K562 (cell line): ENCODE results near the gene ULK1. TPM values are rescaled to one million over a fixed set of nuclear protein-coding genes. Genes with fewer than 3 reads are reported as not detected.
A peak's percentile ranks its signal among the peaks of the same experiment; 100 is the strongest.

Source experiments
- ARNT ChIP-seq, 2 experiments: fragments of 450-650 bp; IDR thresholded peaks; 2 replicates each; pipeline ENCODE4 v1.6.1; 2016; ENCODE audit warnings: mild to moderate bottlenecking in 1 of 2
- BHLHE40 ChIP-seq: IDR thresholded peaks from 2 replicates; pipeline ENCODE4 v1.6.1; 2011; ENCODE audit warnings: low read length, improper control_type of control experiment
- NR2C1 ChIP-seq, 2 experiments: fragments of 450-650 bp; IDR thresholded peaks; 2 replicates each; pipeline ENCODE4 v1.6.1; 2017; ENCODE audit warnings: mild to moderate bottlenecking in 2 of 2, antibody characterized with exemption in 1 of 2, inconsistent platforms in 1 of 2, missing compliant biosample characterization in 1 of 2, missing genetic modification characterization in 1 of 2
- XRCC4 ChIP-seq: IDR thresholded peaks from one replicate; pipeline ENCODE4 v1.6.1; 2011; ENCODE audit not compliant: insufficient read depth, insufficient read length; ENCODE audit errors: extremely low read depth
- XRCC5 ChIP-seq: fragments of 200-400 bp; formaldehyde crosslinking; IDR thresholded peaks from 2 replicates; pipeline ENCODE4 v1.6.1; 2017; ENCODE audit warnings: low read depth, mild to moderate bottlenecking, low read length
- ZBTB1 ChIP-seq: sonication (generic); formaldehyde crosslinking; IDR thresholded peaks from 2 replicates; pipeline ENCODE4 v1.8.1; 2023; ENCODE audit warnings: missing genetic modification reagents, low read depth, mild to moderate bottlenecking, borderline replicate concordance
- ZBTB7A ChIP-seq: IDR thresholded peaks from 2 replicates; pipeline ENCODE4 v1.6.1; 2011; ENCODE audit warnings: low read depth, mild to moderate bottlenecking, low read length, moderate library complexity, borderline replicate concordance; ENCODE audit not compliant: control insufficient read depth
- polyA plus RNA-seq, 8 experiments: library from polyadenylated mRNA; depleted of rRNA in 4 of 8; stranded (reverse) in 5 of 8; unstranded in 3 of 8; fragments of >200 nt; fragmentation: Nextera tagmentation in 2 of 8; fragmentation: Illumina TruSeq in 1 of 8; extraction: Ambion mirVana in 2 of 8; extraction: Trizol in 1 of 8; gene quantifications; 2 replicates each; pipeline versions ENCODE4 v1.2.1 to v1.2.3, GENCODE V29; 2011 to 2014; ENCODE audit warnings: inconsistent platforms in 1 of 8, missing spikeins in 1 of 8
- total RNA-seq, 7 experiments: library from RNA; depleted of rRNA in 6 of 7; stranded (reverse); fragments of >200 nt in 6 of 7; fragmentation: Illumina TruSeq in 2 of 7; extraction: Trizol in 2 of 7; gene quantifications; 2 replicates each; pipeline versions ENCODE4 v1.2.1 to v1.2.3, GENCODE V29; 2011 to 2021; ENCODE audit warnings: low replicate concordance in 1 of 7
- TF ChIP-seq, protein P1 (sequence below): fragments of 450-650 bp; IDR thresholded peaks from 2 replicates; pipeline ENCODE4 v1.6.1; 2016; ENCODE audit warnings: mild to moderate bottlenecking, moderate library complexity
- TF ChIP-seq, protein P2 (sequence below): sonication (generic); formaldehyde crosslinking; IDR thresholded peaks from 2 replicates; pipeline ENCODE4 v1.8.0; 2022; ENCODE audit warnings: mild to moderate bottlenecking, missing genetic modification reagents

The ULK1 gene
- total and polyA plus RNA-seq, 9 of the 15 experiments (the other 6 are each of a cell fraction or from before 2014, with no cell fraction given) = 0.15 to 29.4 (median 2.5) TPM

DNA sequence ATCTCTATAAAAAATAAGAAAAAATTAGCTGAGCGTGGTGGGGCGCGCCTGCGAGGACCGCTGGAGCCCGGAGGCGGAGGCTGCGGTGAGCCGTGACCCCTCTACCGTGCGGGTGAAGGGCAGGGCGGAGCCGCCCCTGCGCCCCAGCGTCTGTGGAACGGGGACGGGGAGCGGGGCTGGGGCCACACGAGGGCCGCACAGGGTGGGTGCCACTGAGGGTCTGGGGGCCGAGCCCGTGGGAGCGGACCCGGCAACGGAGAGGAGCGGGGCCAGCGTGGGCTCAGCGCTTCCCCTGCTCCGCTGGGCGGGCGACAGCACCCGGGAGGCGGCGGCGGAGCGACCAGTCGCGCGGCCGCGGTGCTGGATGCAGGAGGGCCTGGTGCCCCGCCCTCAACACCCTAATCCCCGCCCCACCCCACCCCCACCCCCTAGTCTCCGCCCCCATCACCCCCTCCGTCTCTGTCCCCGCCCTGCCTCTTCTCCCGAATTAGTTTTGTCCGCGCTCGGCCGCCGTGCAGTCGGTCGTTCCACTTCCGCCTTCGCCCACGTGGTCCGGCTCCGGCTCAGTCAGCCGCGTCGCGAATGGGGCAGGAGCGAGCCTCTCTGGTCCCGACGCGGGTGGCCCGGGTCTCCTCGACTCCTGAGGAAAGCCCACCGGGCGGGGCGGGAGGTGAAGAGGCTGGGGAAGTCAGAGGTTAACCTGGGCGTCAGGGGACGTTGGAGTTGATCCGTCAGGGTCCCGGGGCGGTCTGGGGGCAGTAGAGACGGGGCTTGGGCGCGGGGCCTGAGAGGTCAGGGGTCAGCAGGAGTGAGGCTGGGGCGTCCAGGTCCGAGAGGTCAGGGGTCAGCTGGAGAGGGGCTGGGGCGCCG is 34.5 kb downstream of the ULK1 start, which contains the start of gene PUS1 (continued):
- TF ChIP-seq, protein P1, sequence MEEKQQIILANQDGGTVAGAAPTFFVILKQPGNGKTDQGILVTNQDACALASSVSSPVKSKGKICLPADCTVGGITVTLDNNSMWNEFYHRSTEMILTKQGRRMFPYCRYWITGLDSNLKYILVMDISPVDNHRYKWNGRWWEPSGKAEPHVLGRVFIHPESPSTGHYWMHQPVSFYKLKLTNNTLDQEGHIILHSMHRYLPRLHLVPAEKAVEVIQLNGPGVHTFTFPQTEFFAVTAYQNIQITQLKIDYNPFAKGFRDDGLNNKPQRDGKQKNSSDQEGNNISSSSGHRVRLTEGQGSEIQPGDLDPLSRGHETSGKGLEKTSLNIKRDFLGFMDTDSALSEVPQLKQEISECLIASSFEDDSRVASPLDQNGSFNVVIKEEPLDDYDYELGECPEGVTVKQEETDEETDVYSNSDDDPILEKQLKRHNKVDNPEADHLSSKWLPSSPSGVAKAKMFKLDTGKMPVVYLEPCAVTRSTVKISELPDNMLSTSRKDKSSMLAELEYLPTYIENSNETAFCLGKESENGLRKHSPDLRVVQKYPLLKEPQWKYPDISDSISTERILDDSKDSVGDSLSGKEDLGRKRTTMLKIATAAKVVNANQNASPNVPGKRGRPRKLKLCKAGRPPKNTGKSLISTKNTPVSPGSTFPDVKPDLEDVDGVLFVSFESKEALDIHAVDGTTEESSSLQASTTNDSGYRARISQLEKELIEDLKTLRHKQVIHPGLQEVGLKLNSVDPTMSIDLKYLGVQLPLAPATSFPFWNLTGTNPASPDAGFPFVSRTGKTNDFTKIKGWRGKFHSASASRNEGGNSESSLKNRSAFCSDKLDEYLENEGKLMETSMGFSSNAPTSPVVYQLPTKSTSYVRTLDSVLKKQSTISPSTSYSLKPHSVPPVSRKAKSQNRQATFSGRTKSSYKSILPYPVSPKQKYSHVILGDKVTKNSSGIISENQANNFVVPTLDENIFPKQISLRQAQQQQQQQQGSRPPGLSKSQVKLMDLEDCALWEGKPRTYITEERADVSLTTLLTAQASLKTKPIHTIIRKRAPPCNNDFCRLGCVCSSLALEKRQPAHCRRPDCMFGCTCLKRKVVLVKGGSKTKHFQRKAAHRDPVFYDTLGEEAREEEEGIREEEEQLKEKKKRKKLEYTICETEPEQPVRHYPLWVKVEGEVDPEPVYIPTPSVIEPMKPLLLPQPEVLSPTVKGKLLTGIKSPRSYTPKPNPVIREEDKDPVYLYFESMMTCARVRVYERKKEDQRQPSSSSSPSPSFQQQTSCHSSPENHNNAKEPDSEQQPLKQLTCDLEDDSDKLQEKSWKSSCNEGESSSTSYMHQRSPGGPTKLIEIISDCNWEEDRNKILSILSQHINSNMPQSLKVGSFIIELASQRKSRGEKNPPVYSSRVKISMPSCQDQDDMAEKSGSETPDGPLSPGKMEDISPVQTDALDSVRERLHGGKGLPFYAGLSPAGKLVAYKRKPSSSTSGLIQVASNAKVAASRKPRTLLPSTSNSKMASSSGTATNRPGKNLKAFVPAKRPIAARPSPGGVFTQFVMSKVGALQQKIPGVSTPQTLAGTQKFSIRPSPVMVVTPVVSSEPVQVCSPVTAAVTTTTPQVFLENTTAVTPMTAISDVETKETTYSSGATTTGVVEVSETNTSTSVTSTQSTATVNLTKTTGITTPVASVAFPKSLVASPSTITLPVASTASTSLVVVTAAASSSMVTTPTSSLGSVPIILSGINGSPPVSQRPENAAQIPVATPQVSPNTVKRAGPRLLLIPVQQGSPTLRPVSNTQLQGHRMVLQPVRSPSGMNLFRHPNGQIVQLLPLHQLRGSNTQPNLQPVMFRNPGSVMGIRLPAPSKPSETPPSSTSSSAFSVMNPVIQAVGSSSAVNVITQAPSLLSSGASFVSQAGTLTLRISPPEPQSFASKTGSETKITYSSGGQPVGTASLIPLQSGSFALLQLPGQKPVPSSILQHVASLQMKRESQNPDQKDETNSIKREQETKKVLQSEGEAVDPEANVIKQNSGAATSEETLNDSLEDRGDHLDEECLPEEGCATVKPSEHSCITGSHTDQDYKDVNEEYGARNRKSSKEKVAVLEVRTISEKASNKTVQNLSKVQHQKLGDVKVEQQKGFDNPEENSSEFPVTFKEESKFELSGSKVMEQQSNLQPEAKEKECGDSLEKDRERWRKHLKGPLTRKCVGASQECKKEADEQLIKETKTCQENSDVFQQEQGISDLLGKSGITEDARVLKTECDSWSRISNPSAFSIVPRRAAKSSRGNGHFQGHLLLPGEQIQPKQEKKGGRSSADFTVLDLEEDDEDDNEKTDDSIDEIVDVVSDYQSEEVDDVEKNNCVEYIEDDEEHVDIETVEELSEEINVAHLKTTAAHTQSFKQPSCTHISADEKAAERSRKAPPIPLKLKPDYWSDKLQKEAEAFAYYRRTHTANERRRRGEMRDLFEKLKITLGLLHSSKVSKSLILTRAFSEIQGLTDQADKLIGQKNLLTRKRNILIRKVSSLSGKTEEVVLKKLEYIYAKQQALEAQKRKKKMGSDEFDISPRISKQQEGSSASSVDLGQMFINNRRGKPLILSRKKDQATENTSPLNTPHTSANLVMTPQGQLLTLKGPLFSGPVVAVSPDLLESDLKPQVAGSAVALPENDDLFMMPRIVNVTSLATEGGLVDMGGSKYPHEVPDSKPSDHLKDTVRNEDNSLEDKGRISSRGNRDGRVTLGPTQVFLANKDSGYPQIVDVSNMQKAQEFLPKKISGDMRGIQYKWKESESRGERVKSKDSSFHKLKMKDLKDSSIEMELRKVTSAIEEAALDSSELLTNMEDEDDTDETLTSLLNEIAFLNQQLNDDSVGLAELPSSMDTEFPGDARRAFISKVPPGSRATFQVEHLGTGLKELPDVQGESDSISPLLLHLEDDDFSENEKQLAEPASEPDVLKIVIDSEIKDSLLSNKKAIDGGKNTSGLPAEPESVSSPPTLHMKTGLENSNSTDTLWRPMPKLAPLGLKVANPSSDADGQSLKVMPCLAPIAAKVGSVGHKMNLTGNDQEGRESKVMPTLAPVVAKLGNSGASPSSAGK = peak; percentile 84
- TF ChIP-seq XRCC5 (peak; percentile 48; the same call in 1 of the 2 replicates), ZBTB1 (0 out of 2 replicates have a peak, but pooled peaks have one; percentile 39), ARNT (IDR thresholded peaks at IDR 0.05) (no peak), BHLHE40 (no peak), XRCC4 (no peak), NR2C1 (IDR thresholded peaks at IDR 0.05) (peak; percentile 95), NR2C1 (tag; IDR thresholded peaks at IDR 0.05) (peak; percentile 96), ZBTB7A (peak; percentile 50)
- TF ChIP-seq, protein P2, sequence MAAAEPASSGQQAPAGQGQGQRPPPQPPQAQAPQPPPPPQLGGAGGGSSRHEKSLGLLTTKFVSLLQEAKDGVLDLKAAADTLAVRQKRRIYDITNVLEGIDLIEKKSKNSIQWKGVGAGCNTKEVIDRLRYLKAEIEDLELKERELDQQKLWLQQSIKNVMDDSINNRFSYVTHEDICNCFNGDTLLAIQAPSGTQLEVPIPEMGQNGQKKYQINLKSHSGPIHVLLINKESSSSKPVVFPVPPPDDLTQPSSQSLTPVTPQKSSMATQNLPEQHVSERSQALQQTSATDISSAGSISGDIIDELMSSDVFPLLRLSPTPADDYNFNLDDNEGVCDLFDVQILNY (CRISPR knock-in tag) = 0 out of 2 replicates have a peak, but pooled peaks have one; percentile 10
